IPS-11a (cell line): ENCODE results near the gene SMIM26.

Experiments
- H3K4me3 ChIP-seq: one replicate; pipeline ENCODE4 v1.5.1; 2013; ENCODE audit warnings: low read depth, low read length, control low read depth

Gene SMIM26

DNA sequence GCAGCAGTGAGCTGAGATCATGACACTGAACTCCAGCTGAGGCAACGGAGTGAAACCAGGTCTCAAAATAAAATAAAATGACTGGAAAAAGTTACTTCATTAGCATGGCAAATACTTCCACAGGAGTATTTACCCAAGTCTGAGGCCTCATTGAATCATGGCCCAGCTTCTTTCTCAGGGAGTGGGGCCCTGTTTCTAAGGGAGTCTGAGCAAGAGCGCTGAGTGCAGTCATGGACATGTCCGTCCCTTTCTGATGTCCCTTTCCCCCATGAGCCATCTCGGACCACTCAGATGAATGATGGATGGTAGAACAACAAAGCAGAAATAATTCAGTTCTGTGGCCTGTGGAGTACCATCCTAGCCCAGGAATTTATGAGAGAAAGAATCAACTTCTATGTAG lies 12.8 kb downstream of the SMIM26 start:
- no peak overlapping the region for H3K4me3 ChIP-seq

GRCh38 chr20:18585134-18585533 lies 17.9 kb downstream of the SMIM26 start:
- H3K4me3 ChIP-seq, result no peak overlapping the region

DNA sequence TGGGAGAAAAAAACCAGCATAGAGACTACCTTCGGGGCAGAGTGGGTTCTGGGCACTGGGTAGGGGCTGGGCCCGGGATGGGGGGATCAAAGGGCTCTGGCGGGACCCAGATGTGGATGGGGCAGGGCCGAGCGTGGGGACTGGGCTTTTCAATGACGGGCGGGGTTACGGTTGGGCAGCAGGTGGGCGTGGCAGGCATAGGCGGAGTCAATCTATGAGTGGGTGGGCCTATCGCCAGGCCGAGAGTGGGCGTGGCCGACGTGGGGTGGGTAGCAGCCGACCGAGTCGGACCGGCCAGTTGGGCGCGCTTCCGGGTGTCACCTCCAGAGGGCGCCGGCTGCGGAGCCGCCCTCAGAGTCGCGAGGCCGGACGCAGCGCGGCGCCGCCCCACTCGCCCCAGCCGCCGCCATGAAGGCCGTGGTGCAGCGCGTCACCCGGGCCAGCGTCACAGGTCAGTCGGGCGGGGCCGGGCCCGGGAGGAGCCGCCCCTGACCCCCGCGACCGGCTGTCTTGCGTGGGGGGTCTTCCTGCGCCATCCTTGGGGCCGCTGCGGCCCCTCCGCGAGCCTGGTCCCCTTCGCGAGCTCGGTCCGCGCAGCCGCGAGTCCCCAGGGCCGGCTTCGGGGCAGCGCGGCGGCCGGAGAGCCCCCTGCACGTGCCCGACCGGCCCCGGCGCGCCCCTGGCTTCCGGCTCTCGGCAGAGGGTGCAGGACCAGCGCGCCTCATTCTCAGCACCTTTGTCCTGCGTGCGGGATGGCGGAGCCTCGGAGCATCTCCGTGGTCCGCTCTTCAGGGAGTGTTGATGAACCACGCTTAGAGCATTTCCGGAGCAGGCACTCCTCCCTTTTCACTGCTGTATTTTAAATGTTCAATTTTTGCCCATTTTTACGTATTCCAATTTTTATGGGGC lies 20.7 kb downstream of the SMIM26 start, which contains the start of gene DTD1:
TSS of gene DTD1 (plus strand) at position 390 of the 909 bp plus-strand sequence. CDS start at position 409, 19 bp downstream.
- peak within 1 kb of the TSS; percentile 80 for H3K4me3 ChIP-seq

- H3K4me3 ChIP-seq, result peak overlapping the region; percentile 80
These were observed 21.3 kb downstream of the SMIM26 start for GRCh38 chr20:18588574-18588933.

DNA sequence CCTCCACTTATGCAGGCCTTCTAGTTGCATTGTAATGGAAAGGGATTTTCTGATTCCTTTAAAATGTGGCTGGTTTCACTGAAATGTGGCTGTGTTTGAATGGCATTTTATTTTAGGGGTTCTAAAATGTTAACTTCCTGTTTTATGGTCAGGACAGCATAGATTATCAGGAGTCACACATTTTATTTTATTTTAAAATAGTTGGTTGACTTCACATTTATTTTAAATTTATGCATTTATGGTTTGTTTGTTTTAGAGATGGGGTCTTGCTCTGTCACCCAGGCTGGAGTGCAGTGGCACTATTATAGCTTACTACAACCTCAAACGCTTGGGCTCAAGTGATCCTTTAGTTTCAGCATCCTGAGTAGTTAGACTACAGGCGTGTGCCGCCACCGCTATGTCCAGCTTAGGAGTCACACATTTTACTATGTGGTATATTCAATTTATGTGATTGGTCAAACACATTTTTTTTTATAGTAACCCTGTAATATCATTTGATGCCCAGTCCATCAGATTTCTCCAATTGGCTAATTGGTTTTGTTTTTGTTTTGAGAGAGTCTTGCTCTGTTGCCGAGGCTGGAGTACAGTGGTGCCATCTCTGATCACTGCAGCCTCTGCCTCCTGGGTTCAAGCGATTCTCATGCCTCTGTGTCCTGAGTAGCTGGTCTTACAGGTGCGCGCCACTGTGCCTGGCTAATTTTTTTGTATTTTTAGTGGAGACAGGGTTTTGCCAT lies 22.9 kb downstream of the SMIM26 start:
- H3K4me3 ChIP-seq, result no peak overlapping the region

GRCh38 chr20:18596270-18596669 lies 29.0 kb downstream of the SMIM26 start:
- H3K4me3 ChIP-seq, result no peak overlapping the region

DNA sequence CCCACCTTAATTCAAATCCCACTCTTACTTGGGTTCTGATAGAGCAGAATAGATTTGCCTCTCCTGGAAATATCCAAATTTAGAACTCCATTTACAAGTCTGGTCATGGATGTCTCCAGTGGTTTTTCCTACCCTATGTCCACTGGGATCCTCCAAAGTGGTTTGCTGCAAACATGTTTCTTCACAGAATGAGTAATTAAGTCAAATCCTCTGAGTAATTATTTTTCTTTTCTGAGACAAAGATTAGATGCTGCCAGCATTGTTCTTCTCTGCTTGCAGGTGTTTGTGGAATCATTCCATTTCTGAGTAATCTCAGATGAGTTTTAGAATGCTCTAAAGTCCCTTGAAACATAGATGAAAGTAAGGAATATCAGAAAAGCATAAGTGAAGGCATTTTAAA lies 42.5 kb downstream of the SMIM26 start:
- no peak overlapping the region for H3K4me3 ChIP-seq

DNA sequence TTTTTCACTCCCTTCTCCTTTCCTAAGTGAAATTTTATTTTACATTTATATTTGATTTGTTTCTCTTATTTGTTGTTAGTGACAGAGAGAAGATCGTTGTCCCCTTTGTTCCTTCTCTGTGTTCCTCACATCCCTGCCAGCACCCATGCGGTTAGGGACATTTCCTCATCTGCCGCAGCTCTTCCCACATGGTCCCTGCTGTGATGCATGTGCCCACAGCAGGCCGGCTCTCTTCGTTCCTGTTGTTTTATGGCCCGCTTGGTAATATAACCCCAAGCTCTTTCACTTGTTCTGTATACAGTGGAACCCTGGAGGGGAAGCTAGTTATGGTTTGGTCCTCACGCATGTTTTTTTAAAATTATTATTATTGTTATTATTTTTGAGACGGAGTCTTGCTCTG lies 44.3 kb downstream of the SMIM26 start:
- no peak overlapping the region for H3K4me3 ChIP-seq

GRCh38 chr20:18613553-18613952 lies 46.3 kb downstream of the SMIM26 start:
- H3K4me3 ChIP-seq, result no peak overlapping the region

GRCh38 chr20:18614244-18614643 lies 47.0 kb downstream of the SMIM26 start:
- no peak overlapping the region for H3K4me3 ChIP-seq

GRCh38 chr20:18615020-18615650 lies 47.9 kb downstream of the SMIM26 start:
- H3K4me3 ChIP-seq, result no peak overlapping the region
